CD4-positive, alpha-beta memory T cell (primary cell): ENCODE data around the gene TMEM52. TPM values are rescaled to one million over a fixed set of nuclear protein-coding genes. Genes with fewer than 3 reads are reported as not detected.

ENCODE experiments used
- CTCF ChIA-PET: fragments of 350-600 bp; sonication (Branson Sonifier 250); formaldehyde crosslinking; loops from one replicate; lab custom pipeline; 2021; ENCODE audit warnings: inconsistent platforms; ENCODE audit not compliant: partially characterized antibody; lab: Charles Lee
- POLR2A ChIA-PET: fragments of 350-600 bp; sonication (Branson Sonifier 250); formaldehyde crosslinking; loops from one replicate; lab custom pipeline; 2021; ENCODE audit not compliant: partially characterized antibody; lab: Charles Lee
- DNase-seq, 5 donors: peaks; one replicate each; pipeline versions ENCODE4 v3.0.0 to v3.0.0-alpha.2; 2020 to 2022; ENCODE audit warnings: mixed read lengths in 1 of 5
- H3K27ac ChIP-seq: one replicate; pipeline ENCODE4 v1.7.0; 2013; ENCODE audit warnings: low read depth, low read length
- H3K27me3 ChIP-seq: 2 replicates; pipeline ENCODE4 v1.7.0; 2013; ENCODE audit warnings: mild to moderate bottlenecking, low read length, moderate library complexity; ENCODE audit not compliant: insufficient read depth
- H3K36me3 ChIP-seq: 2 replicates; pipeline ENCODE4 v1.7.0; 2013; ENCODE audit warnings: mild to moderate bottlenecking, low read length, moderate library complexity; ENCODE audit not compliant: insufficient read depth
- H3K4me1 ChIP-seq: 2 replicates; pipeline ENCODE4 v1.7.0; 2013; ENCODE audit warnings: mild to moderate bottlenecking, low read length, moderate library complexity; ENCODE audit not compliant: insufficient read depth
- H3K4me3 ChIP-seq, 2 donors: one replicate each; pipeline ENCODE4 v1.7.0; 2013; ENCODE audit warnings: low read length in 2 of 2, mild to moderate bottlenecking in 1 of 2
- H3K9me3 ChIP-seq, 2 donors: one replicate each; pipeline ENCODE4 v1.7.0; 2013; ENCODE audit warnings: low read length in 2 of 2, control low read depth in 1 of 2; ENCODE audit not compliant: control insufficient read depth in 1 of 2
- H3K27ac Mint-ChIP-seq, 7 donors: one replicate each; pipeline ENCODE4 v1.8.0; 2020 to 2021; ENCODE audit warnings: mixed read lengths in 7 of 7, mild to moderate bottlenecking in 6 of 7, inconsistent platforms in 3 of 7, moderate library complexity in 3 of 7
- H3K27me3 Mint-ChIP-seq, 2 donors: one replicate each; pipeline ENCODE4 v1.8.0; 2020 to 2021; ENCODE audit warnings: mixed read lengths in 2 of 2
- H3K36me3 Mint-ChIP-seq, 2 donors: one replicate each; pipeline ENCODE4 v1.8.0; 2020 to 2021; ENCODE audit warnings: mixed read lengths in 2 of 2, inconsistent platforms in 1 of 2, mild to moderate bottlenecking in 1 of 2
- H3K4me1 Mint-ChIP-seq, 4 donors: one replicate each; pipeline ENCODE4 v1.8.0; 2020 to 2021; ENCODE audit warnings: mixed read lengths in 4 of 4, mild to moderate bottlenecking in 1 of 4
- H3K4me3 Mint-ChIP-seq, 8 donors: one replicate each; pipeline ENCODE4 v1.8.0; 2020 to 2021; ENCODE audit warnings: mixed read lengths in 8 of 8, mild to moderate bottlenecking in 7 of 8, moderate library complexity in 6 of 8, inconsistent platforms in 3 of 8
- H3K9me3 Mint-ChIP-seq, 8 donors: one replicate each; pipeline ENCODE4 v1.8.0; 2020 to 2021; ENCODE audit warnings: mixed read lengths in 8 of 8, mild to moderate bottlenecking in 5 of 8, inconsistent platforms in 3 of 8, moderate library complexity in 1 of 8
- intact Hi-C: fragments of 100-400 bp; cut with micrococcal nuclease; formaldehyde crosslinking; loops from one replicate; pipeline ENCODE4 v1.15.1; 2023
- polyA plus RNA-seq, 2 donors: library from polyadenylated mRNA; unstranded; fragments of 300-500 nt; fragmentation: Illumina TruSeq; gene quantifications; one replicate each; pipeline ENCODE4 v1.2.3, GENCODE V29; 2021
- total RNA-seq, 2 experiments: library from RNA; stranded (reverse); gene quantifications; one replicate each; pipeline ENCODE4 v1.2.3, GENCODE V29; 2021

The TMEM52 gene
- total and polyA plus RNA-seq, 4 experiments from 2014 or later = 0.55 TPM; not detected in 3

DNA sequence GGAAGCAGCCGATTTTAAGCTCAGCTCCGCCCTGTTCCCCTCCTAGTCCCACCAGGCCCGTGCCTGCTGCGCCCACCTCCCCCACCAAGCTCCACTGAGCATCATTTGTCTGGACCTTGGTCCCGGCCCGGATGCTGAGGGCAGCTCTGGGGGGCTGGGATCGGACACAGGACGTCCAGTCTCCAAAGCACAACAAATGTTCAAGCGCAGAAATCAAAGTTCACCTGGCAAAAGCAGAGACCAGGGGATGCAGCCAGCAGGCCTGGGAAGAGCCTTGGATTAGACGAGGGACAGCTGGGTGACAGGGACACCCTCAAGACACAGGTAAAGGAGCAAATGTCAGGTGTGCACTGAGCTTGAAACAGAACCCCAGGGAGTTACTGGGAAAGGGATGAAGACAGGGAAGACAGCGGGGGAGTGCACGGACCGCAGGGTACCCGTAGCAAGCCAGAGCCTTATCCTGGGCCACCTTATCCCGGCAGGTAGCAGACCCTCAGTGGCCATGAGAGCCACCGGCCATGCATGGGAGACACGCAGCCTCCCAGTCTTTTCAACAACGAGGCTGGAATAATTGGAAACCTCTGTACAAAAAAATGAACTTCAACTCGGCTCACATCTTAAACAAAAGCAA is 22.2 kb upstream of the TMEM52 start:
- no peaks in the 10 kb centered on the region for H3K27me3 ChIP-seq
- intact Hi-C loops = no loop called here
- ChIA-PET POLR2A (no interaction called here), CTCF (interaction anchor here (2.3 kb wide), 1 partner anchor 103 kb away, joined by 10 read pairs; no protein-coding TSS in a partner anchor)
- no peaks in the 10 kb centered on the region for H3K36me3 ChIP-seq
- no peaks in the 10 kb centered on the region for H3K36me3 Mint-ChIP-seq
- no peak for DNase-seq
- H3K4me3 ChIP-seq = no peak overlapping the region
- H3K27ac Mint-ChIP-seq = no peak overlapping the region
- peaks cover 4% of the 10 kb centered on the region for H3K4me1 ChIP-seq
- H3K9me3 ChIP-seq = no peaks in the 10 kb centered on the region
- peaks cover 0 to 5% (median 2%) of the 10 kb centered on the region in 4 donors for H3K4me1 Mint-ChIP-seq
- no peaks in the 10 kb centered on the region for H3K9me3 Mint-ChIP-seq
- no peak overlapping the region for H3K27ac ChIP-seq
- peaks cover 0 to 2% of the 10 kb centered on the region in 2 donors for H3K27me3 Mint-ChIP-seq
- no peak overlapping the region for H3K4me3 Mint-ChIP-seq

DNA sequence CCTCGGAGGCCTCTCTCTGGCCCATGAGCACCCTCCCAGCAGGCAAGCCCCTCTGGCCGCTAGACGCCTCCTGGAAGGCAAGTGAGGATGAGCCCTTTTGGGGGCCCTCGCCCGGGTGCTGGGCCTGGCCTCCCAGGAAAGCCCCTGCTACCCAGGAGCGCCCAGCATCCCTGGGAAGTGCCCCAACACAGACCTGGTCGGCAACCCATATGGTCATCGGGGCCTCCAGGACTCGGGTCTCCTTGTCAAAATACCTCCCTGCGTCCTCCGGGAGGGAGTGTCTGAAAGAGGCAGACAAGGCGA is 21.0 kb upstream of the TMEM52 start:
- Mint-ChIP-seq H3K4me1 (peaks cover 0 to 5% (median 2%) of the 10 kb centered on the region in 4 donors), H3K9me3 (no peaks in the 10 kb centered on the region), H3K27ac (no peak overlapping the region), H3K4me3 (no peak overlapping the region), H3K36me3 (no peaks in the 10 kb centered on the region), H3K27me3 (peaks cover 0 to 2% of the 10 kb centered on the region in 2 donors)
- Histone ChIP-seq H3K4me1 (peaks cover 4% of the 10 kb centered on the region), H3K27ac (no peak overlapping the region), H3K36me3 (no peaks in the 10 kb centered on the region), H3K4me3 (no peak overlapping the region), H3K9me3 (no peaks in the 10 kb centered on the region), H3K27me3 (no peaks in the 10 kb centered on the region)
- DNase-seq = no peak
- intact Hi-C loops = no loop called here
- CTCF ChIA-PET = interaction anchor here (0.9 to 2.3 kb wide), 2 partner anchors 10 to 104 kb away, joined by 3 to 10 read pairs; no protein-coding TSS in a partner anchor
- POLR2A ChIA-PET = no interaction called here

DNA sequence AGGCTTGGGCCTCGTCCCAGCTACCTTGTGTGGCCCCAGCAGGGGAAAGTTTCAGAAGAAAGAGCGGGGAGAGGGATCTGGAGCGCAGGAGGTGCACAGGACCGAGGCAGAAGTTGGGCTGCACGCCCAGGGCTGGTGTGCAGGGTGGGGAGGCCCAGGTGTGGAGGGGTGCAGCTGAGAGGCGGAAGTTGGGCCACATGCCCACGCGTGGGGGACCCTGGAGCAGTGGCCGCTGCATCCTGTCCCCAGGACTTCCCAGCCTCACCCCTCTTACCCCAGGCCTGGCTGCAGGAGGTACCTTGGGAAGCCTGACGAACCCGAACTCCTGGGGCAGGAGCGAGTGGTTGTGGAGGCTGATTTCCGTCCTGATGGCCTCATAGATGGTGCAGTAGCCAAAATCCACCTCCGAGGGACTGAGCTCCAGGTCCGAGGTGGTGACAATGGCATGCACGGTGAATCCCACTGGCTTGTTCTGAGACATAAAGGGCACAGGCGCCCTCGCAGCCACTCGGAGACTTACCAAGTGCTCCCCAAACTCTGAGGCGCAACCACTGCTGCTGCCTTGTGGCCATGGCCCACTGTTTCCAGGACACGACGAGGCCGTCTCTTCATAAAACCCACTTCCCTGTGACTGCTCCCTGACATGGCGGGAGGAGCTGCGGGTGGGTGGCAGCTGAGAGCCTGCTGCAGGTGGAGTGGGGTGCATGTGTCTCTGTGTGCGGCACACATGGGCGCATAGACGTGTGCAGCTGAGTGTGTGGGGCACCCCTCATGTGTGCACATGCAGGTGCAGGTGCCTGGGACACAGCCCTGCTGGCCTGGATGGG is 20.4 kb upstream of the TMEM52 start:
- H3K4me1 Mint-ChIP-seq = peaks cover 0 to 5% (median 2%) of the 10 kb centered on the region in 4 donors
- CTCF ChIA-PET = no interaction called here
- H3K9me3 ChIP-seq = no peaks in the 10 kb centered on the region
- no peak for DNase-seq
- POLR2A ChIA-PET = no interaction called here
- peaks cover 0 to 2% of the 10 kb centered on the region in 2 donors for H3K27me3 Mint-ChIP-seq
- no peak overlapping the region for H3K4me3 Mint-ChIP-seq
- H3K4me1 ChIP-seq = peaks cover 4% of the 10 kb centered on the region
- H3K9me3 Mint-ChIP-seq = no peaks in the 10 kb centered on the region
- no peak overlapping the region for H3K4me3 ChIP-seq
- no peaks in the 10 kb centered on the region for H3K36me3 ChIP-seq
- H3K27me3 ChIP-seq = no peaks in the 10 kb centered on the region
- no peaks in the 10 kb centered on the region for H3K36me3 Mint-ChIP-seq
- H3K27ac ChIP-seq = no peak overlapping the region
- no peak overlapping the region for H3K27ac Mint-ChIP-seq
- intact Hi-C loops = no loop called here

DNA sequence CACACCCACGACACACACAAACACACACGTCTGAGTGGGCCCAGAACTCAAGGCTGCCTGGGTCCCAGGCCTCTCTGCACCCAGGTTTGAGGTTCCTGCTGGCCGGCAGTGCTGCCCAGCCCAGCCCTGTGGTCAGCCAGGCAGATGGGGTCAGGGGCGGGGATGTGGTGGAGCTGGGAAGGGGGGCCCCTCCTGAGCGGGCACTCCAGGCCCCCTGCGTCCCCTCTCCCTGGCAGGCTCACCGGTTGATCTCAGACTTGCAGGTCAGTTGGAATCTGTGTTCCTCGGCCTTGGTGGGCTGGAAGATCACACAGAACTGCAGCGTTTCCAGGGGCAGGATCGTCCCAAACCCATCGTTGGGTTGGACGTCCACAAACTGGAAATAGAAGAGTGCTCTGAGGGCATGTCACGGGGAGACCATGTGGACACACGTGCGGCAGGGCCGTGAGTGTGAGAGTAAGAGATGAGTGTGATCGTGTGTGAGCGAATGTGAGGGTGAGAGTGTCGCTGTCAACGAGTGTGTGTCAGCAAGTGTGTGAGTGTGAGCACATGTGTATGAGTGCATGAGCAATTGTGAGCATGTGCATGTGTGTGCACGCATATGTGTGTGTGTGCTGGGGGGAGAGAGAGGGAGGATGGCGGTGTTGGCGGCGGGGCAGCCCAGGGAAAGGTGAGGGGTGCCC is 19.7 kb upstream of the TMEM52 start:
- Histone ChIP-seq H3K27me3 (no peaks in the 10 kb centered on the region), H3K36me3 (no peaks in the 10 kb centered on the region), H3K4me3 (no peak overlapping the region), H3K9me3 (no peaks in the 10 kb centered on the region), H3K4me1 (no peaks in the 10 kb centered on the region), H3K27ac (no peak overlapping the region)
- intact Hi-C loops = no loop called here
- DNase-seq = no peak
- no peak overlapping the region for H3K4me3 Mint-ChIP-seq
- H3K27me3 Mint-ChIP-seq = peaks cover 0 to under 1% of the 10 kb centered on the region in 2 donors
- POLR2A ChIA-PET = no interaction called here
- no peaks in the 10 kb centered on the region for H3K36me3 Mint-ChIP-seq
- H3K9me3 Mint-ChIP-seq = peaks cover 0 to 3% (median 0%) of the 10 kb centered on the region in 8 donors
- H3K27ac Mint-ChIP-seq = no peak overlapping the region
- H3K4me1 Mint-ChIP-seq = peaks cover 0 to 1% (median under 1%) of the 10 kb centered on the region in 4 donors
- CTCF ChIA-PET = no interaction called here

DNA sequence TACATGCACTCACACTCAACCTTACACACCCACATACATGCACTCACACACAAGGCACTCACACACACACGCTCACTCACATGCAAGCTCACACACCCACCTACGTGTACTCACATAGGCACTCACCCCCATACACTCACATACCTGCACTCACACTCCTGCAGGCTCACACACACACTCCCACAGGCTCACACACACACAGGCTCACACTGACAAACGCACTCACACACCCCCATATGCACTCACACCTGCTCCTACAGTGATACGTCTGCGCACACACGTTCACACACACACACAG is 19.1 kb upstream of the TMEM52 start:
- Mint-ChIP-seq H3K27ac (no peak overlapping the region), H3K36me3 (no peaks in the 10 kb centered on the region), H3K9me3 (peaks cover 0 to 3% (median 0%) of the 10 kb centered on the region in 8 donors), H3K4me3 (no peak overlapping the region), H3K4me1 (no peaks in the 10 kb centered on the region), H3K27me3 (no peaks in the 10 kb centered on the region)
- H3K4me1 ChIP-seq = no peaks in the 10 kb centered on the region
- no peaks in the 10 kb centered on the region for H3K27me3 ChIP-seq
- POLR2A ChIA-PET = no interaction called here
- CTCF ChIA-PET = no interaction called here
- intact Hi-C loops = no loop called here
- no peak overlapping the region for H3K4me3 ChIP-seq
- DNase-seq = no peak
- no peaks in the 10 kb centered on the region for H3K36me3 ChIP-seq
- no peaks in the 10 kb centered on the region for H3K9me3 ChIP-seq
- H3K27ac ChIP-seq = no peak overlapping the region

DNA sequence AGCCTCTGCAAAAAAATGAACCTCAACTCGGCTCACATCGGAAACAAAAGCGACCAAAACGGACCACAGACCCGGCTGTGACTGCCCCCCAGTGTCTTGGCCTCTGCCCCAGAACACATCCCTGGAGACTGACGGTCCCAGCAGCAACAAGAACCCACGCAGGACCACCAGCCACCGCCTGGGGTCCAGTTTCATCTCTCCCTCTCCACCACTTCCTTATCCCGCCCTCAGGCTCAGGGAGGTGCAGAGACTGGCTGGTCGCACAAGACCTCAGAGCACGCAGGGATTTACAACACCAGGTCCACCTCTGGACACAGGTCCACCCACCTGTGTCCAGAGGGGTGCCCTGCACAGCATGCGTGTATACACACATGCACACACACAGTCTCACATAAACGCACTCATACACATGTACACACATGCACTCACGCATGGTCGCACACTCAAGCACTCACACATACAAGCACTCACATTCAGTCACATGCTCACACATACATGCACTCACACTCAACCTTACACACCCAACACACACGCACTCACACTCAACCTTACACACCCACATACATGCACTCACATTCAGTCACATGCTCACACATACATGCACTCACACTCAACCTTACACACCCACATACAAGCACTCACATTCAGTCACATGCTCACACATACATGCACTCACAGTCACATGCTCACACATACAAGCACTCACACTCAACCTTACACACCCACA is 18.6 kb upstream of the TMEM52 start:
- ChIA-PET POLR2A (no interaction called here), CTCF (no interaction called here)
- Histone ChIP-seq H3K27ac (no peak overlapping the region), H3K4me1 (no peaks in the 10 kb centered on the region), H3K36me3 (no peaks in the 10 kb centered on the region), H3K4me3 (no peak overlapping the region), H3K27me3 (no peaks in the 10 kb centered on the region), H3K9me3 (no peaks in the 10 kb centered on the region)
- Mint-ChIP-seq H3K9me3 (peaks cover 0 to 3% (median 0%) of the 10 kb centered on the region in 8 donors), H3K4me3 (no peak overlapping the region), H3K36me3 (no peaks in the 10 kb centered on the region), H3K27ac (no peak overlapping the region), H3K27me3 (no peaks in the 10 kb centered on the region), H3K4me1 (no peaks in the 10 kb centered on the region)
- no peak for DNase-seq
- intact Hi-C loops = no loop called here

DNA sequence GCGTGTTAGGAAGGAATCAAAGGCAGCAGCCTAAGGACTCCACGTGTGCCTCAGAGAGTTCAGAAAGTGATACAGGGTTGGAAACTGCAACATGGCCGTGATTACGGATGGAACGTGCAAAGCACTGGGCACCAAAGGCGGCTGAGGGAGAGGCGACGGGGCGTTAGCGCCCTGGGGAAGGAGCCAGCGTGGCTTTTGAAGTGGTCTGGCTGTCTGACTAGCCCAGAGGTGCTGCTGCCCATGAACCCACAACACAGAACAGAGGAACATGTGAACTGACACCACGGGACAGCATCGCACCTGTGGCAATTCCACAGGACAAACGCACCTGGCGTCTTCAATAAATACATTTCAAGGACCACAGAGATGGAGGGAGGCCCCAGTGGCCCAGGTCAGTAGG is 18.0 kb upstream of the TMEM52 start:
- H3K36me3 ChIP-seq = no peaks in the 10 kb centered on the region
- H3K27me3 ChIP-seq = no peaks in the 10 kb centered on the region
- ChIA-PET POLR2A (no interaction called here), CTCF (no interaction called here)
- intact Hi-C loops = no loop called here
- no peaks in the 10 kb centered on the region for H3K4me1 ChIP-seq
- H3K27me3 Mint-ChIP-seq = no peaks in the 10 kb centered on the region
- H3K4me3 ChIP-seq = no peak overlapping the region
- H3K27ac Mint-ChIP-seq = no peak overlapping the region
- no peak overlapping the region for H3K27ac ChIP-seq
- H3K9me3 ChIP-seq = no peaks in the 10 kb centered on the region
- no peak overlapping the region for H3K4me3 Mint-ChIP-seq
- DNase-seq = no peak
- H3K4me1 Mint-ChIP-seq = no peaks in the 10 kb centered on the region
- H3K36me3 Mint-ChIP-seq = no peaks in the 10 kb centered on the region
- H3K9me3 Mint-ChIP-seq = peaks cover 0 to 3% (median 0%) of the 10 kb centered on the region in 8 donors
